Measurements from ENCODE around the gene EVC2. TPM values are rescaled to one million over a fixed set of nuclear protein-coding genes. Genes with fewer than 3 reads are reported as not detected.

EVC2 gene
- total RNA-seq, 1 donor from 2014 or later, result 4.5 TPM

DNA sequence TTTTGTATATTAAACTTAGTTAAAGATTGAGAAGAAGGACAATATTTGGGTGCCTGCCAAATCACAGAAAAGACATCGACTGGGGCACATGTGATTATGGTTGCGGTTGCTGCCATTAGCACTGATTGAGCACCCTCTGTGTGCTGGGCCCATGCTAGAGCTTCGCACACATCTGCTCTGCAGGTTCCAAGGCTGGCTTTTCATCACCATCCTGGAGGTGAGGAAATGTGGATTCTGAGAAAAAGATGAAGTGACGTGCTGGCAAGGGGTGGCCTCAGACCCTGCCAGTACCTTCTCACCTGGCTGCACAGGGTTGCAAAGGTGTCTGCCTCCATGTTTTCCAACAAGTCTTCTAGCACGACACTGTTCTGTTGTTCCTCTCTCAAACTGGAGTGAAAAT, 134.0 kb downstream of the EVC2 start:
- H3K27me3 Mint-ChIP-seq, result no peaks in the 10 kb centered on the region
- no peak for DNase-seq (ENCODE audit: extremely low spot score, unreplicated experiment)

DNA sequence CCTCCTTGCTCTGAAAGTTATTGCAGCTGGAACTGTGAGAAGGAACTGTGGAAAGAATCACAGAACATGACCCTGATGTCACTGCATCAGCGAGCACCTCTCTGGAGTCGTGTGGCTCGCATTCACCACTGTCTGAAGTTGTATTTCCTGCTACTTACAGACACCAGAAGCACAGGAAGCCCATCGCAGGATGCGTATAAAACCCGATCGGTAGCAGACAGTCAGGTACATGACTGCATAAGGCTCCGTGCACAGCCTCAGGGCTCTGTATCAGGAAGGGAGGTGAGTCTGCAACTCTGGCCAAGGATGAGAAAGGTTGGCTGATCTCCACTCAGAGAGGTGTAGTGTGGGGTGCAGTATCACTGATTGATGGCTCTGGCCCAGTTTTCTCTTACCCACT, 134.4 kb downstream of the EVC2 start:
- no peaks in the 10 kb centered on the region for H3K27me3 Mint-ChIP-seq
- TF ChIP-seq, protein P1, sequence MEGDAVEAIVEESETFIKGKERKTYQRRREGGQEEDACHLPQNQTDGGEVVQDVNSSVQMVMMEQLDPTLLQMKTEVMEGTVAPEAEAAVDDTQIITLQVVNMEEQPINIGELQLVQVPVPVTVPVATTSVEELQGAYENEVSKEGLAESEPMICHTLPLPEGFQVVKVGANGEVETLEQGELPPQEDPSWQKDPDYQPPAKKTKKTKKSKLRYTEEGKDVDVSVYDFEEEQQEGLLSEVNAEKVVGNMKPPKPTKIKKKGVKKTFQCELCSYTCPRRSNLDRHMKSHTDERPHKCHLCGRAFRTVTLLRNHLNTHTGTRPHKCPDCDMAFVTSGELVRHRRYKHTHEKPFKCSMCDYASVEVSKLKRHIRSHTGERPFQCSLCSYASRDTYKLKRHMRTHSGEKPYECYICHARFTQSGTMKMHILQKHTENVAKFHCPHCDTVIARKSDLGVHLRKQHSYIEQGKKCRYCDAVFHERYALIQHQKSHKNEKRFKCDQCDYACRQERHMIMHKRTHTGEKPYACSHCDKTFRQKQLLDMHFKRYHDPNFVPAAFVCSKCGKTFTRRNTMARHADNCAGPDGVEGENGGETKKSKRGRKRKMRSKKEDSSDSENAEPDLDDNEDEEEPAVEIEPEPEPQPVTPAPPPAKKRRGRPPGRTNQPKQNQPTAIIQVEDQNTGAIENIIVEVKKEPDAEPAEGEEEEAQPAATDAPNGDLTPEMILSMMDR (conservative IDR thresholded peaks at IDR 0.05), result no peak
- H3K36me3 Mint-ChIP-seq, result peaks cover 18% of the 10 kb centered on the region
- DNase-seq (ENCODE audit: extremely low spot score, unreplicated experiment), result no peak
- H3K4me3 Mint-ChIP-seq, result no peak overlapping the region
- no peak overlapping the region for H3K27ac Mint-ChIP-seq
- H3K9me3 Mint-ChIP-seq, result no peaks in the 10 kb centered on the region
- H3K4me1 Mint-ChIP-seq (ENCODE audit: unreplicated experiment), result no peaks in the 10 kb centered on the region

More for the DNA sequence above, 134.0 kb downstream of the EVC2 start:
- TF ChIP-seq, protein P1 (conservative IDR thresholded peaks at IDR 0.05), result no peak
- H3K9me3 Mint-ChIP-seq, result no peaks in the 10 kb centered on the region
- no peaks in the 10 kb centered on the region for H3K4me1 Mint-ChIP-seq (ENCODE audit: unreplicated experiment)
- H3K4me3 Mint-ChIP-seq, result no peak overlapping the region
- H3K27ac Mint-ChIP-seq, result no peak overlapping the region
- H3K36me3 Mint-ChIP-seq, result peaks cover 18% of the 10 kb centered on the region

DNA sequence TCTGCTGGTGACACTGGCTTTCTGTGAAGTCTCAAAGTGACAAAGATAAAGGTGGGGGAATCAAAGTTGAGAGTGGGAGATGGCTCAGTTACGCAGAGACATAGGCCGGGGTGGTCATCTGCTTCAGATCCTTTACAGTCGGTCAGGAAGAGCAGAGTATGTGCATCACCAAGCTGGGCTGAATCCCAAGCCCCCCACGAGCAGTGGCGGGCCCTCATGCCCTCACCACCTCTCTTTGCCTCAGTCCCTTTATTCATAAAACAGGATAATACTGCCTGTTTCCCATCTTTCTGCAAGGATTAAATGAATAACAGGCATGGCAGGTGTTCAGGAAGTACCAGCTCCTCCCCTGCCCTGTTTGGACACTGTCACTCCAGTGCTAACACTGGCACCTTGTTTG, 135.6 kb downstream of the EVC2 start:
- TF ChIP-seq, protein P1 (conservative IDR thresholded peaks at IDR 0.05), result no peak
- H3K4me1 Mint-ChIP-seq (ENCODE audit: unreplicated experiment), result no peaks in the 10 kb centered on the region
- H3K4me3 Mint-ChIP-seq, result no peak overlapping the region
- H3K9me3 Mint-ChIP-seq, result no peaks in the 10 kb centered on the region
- H3K36me3 Mint-ChIP-seq, result peaks cover 16% of the 10 kb centered on the region
- DNase-seq (ENCODE audit: extremely low spot score, unreplicated experiment), result no peak
- no peak overlapping the region for H3K27ac Mint-ChIP-seq
- no peaks in the 10 kb centered on the region for H3K27me3 Mint-ChIP-seq

- TF ChIP-seq, protein P1 (conservative IDR thresholded peaks at IDR 0.05), result no peak
- no peak for DNase-seq (ENCODE audit: extremely low spot score, unreplicated experiment)
- no peaks in the 10 kb centered on the region for H3K9me3 Mint-ChIP-seq
- H3K4me3 Mint-ChIP-seq, result no peak overlapping the region
- H3K27ac Mint-ChIP-seq, result no peak overlapping the region
- no peaks in the 10 kb centered on the region for H3K27me3 Mint-ChIP-seq
- H3K36me3 Mint-ChIP-seq, result peaks cover 17% of the 10 kb centered on the region
- no peaks in the 10 kb centered on the region for H3K4me1 Mint-ChIP-seq (ENCODE audit: unreplicated experiment)
Measured at GRCh38 chr4:5572114-5572513, 136.2 kb downstream of the EVC2 start.

GRCh38 chr4:5571646-5572045, 136.7 kb downstream of the EVC2 start:
- Mint-ChIP-seq H3K9me3 (no peaks in the 10 kb centered on the region), H3K4me1 (ENCODE audit: unreplicated experiment) (no peaks in the 10 kb centered on the region), H3K4me3 (no peak overlapping the region), H3K27ac (no peak overlapping the region), H3K27me3 (no peaks in the 10 kb centered on the region), H3K36me3 (peaks cover 17% of the 10 kb centered on the region)
- TF ChIP-seq, protein P1 (conservative IDR thresholded peaks at IDR 0.05), result no peak
- no peak for DNase-seq (ENCODE audit: extremely low spot score, unreplicated experiment)

DNA sequence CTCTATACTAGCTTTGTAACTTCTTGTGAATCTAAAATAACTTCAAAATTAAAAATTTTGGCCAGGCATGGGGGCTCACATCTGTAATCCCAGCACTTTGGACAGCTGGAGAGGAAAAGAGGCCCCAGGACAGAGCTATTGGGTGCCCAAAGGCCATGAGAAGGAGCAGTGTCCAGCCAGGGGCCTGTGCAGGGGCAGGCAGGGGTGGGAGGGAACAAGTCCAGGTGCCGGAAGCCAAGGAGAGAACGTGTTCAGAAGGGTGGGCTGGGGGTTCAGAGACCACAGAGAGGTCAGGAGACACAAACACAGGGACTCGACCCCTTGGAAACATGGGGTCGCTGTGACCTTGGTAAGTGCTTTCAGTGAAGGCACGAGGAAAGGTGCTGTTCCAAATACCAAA, 138.9 kb downstream of the EVC2 start:
- no peak for DNase-seq (ENCODE audit: extremely low spot score, unreplicated experiment)
- Mint-ChIP-seq H3K9me3 (no peaks in the 10 kb centered on the region), H3K4me1 (ENCODE audit: unreplicated experiment) (no peaks in the 10 kb centered on the region), H3K36me3 (peaks cover 16% of the 10 kb centered on the region), H3K4me3 (no peak overlapping the region), H3K27me3 (no peaks in the 10 kb centered on the region), H3K27ac (no peak overlapping the region)
- TF ChIP-seq, protein P1 (conservative IDR thresholded peaks at IDR 0.05), result no peak
